Measurements from ENCODE around the gene ACIN1. TPM values are rescaled to one million over a fixed set of nuclear protein-coding genes. Genes with fewer than 3 reads are reported as not detected.

ACIN1 gene
- total and polyA plus RNA-seq, 2 of the 13 experiments (the other 11 are each of a cell fraction or from before 2014, with no cell fraction given): 165 to 183 TPM

DNA sequence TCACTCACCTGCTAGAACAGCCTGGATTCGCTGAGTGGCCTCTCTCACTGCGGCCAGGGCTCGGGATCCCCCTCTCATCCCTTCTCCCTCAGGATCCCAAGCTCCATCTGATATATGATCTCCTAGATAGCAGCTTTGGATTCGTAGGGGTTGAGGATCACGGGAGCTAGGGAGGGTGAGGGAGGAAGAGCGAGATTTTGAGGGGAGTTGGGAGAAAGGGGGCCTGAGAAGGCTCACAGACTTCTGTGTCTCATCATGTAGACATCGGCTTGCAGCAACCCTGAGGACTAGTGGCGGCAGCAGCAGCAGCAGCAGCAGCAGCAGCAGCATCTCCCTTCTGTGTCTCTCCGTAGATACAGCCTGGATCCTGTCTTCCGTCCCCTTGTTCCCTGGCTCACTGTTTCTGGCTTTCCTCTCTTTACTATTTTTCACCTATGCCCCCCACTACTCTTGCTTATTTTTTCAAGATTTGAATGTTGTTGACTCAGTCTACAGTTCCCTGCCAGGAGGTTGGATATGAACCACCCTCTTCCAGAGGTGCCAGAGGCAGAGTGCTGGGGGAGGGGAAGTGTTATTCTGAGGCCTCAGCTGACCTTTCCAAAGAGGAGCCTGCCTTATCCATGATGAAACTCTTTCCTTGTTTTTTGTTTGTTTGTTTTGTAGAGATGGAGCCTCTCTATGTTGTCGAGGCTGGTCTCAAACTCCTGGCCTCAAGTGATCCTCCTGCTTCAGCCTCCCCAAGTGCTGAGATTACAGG is 9.8 kb upstream of the ACIN1 start, which contains the start of gene CIROP (continued):
- TF ChIP-seq, protein P1, sequence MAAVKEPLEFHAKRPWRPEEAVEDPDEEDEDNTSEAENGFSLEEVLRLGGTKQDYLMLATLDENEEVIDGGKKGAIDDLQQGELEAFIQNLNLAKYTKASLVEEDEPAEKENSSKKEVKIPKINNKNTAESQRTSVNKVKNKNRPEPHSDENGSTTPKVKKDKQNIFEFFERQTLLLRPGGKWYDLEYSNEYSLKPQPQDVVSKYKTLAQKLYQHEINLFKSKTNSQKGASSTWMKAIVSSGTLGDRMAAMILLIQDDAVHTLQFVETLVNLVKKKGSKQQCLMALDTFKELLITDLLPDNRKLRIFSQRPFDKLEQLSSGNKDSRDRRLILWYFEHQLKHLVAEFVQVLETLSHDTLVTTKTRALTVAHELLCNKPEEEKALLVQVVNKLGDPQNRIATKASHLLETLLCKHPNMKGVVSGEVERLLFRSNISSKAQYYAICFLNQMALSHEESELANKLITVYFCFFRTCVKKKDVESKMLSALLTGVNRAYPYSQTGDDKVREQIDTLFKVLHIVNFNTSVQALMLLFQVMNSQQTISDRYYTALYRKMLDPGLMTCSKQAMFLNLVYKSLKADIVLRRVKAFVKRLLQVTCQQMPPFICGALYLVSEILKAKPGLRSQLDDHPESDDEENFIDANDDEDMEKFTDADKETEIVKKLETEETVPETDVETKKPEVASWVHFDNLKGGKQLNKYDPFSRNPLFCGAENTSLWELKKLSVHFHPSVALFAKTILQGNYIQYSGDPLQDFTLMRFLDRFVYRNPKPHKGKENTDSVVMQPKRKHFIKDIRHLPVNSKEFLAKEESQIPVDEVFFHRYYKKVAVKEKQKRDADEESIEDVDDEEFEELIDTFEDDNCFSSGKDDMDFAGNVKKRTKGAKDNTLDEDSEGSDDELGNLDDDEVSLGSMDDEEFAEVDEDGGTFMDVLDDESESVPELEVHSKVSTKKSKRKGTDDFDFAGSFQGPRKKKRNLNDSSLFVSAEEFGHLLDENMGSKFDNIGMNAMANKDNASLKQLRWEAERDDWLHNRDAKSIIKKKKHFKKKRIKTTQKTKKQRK (IDR thresholded peaks at IDR 0.05; ENCODE audit: low read length): no peak
- TF ChIP-seq YY1 (IDR thresholded peaks at IDR 0.05; ENCODE audit: insufficient read depth, insufficient replicate concordance, low read depth, low read length) (no peak), ZSCAN12 (CRISPR knock-in tag; IDR thresholded peaks at IDR 0.05) (no peak), HNRNPL (IDR thresholded peaks at IDR 0.05; ENCODE audit: low read depth, low read length) (no peak), TCF7L2 (IDR thresholded peaks at IDR 0.05; ENCODE audit: low read depth, low read length) (no peak), FOXA1 (IDR thresholded peaks at IDR 0.05) (no peak), FOXA1 (CRISPR knock-in tag; IDR thresholded peaks at IDR 0.05) (0 out of 2 replicates have a peak, but pooled peaks have one; percentile 6)
- TF ChIP-seq, protein P2, sequence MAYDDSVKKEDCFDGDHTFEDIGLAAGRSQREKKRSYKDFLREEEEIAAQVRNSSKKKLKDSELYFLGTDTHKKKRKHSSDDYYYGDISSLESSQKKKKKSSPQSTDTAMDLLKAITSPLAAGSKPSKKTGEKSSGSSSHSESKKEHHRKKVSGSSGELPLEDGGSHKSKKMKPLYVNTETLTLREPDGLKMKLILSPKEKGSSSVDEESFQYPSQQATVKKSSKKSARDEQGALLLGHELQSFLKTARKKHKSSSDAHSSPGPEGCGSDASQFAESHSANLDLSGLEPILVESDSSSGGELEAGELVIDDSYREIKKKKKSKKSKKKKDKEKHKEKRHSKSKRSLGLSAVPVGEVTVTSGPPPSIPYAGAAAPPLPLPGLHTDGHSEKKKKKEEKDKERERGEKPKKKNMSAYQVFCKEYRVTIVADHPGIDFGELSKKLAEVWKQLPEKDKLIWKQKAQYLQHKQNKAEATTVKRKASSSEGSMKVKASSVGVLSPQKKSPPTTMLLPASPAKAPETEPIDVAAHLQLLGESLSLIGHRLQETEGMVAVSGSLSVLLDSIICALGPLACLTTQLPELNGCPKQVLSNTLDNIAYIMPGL (CRISPR knock-in tag; IDR thresholded peaks at IDR 0.05; ENCODE audit: borderline replicate concordance in 1 of 2, low read depth in 1 of 2): no peak; a peak in 2 of 4 replicates
- TF ChIP-seq, protein P3, sequence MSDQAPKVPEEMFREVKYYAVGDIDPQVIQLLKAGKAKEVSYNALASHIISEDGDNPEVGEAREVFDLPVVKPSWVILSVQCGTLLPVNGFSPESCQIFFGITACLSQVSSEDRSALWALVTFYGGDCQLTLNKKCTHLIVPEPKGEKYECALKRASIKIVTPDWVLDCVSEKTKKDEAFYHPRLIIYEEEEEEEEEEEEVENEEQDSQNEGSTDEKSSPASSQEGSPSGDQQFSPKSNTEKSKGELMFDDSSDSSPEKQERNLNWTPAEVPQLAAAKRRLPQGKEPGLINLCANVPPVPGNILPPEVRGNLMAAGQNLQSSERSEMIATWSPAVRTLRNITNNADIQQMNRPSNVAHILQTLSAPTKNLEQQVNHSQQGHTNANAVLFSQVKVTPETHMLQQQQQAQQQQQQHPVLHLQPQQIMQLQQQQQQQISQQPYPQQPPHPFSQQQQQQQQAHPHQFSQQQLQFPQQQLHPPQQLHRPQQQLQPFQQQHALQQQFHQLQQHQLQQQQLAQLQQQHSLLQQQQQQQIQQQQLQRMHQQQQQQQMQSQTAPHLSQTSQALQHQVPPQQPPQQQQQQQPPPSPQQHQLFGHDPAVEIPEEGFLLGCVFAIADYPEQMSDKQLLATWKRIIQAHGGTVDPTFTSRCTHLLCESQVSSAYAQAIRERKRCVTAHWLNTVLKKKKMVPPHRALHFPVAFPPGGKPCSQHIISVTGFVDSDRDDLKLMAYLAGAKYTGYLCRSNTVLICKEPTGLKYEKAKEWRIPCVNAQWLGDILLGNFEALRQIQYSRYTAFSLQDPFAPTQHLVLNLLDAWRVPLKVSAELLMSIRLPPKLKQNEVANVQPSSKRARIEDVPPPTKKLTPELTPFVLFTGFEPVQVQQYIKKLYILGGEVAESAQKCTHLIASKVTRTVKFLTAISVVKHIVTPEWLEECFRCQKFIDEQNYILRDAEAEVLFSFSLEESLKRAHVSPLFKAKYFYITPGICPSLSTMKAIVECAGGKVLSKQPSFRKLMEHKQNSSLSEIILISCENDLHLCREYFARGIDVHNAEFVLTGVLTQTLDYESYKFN (CRISPR knock-in tag; conservative IDR thresholded peaks at IDR 0.05): 0 out of 2 replicates have a peak, but pooled peaks have one; percentile 29

All from HepG2 (cell line).